C4-2B (cell line): ENCODE measurements around the gene C19orf12.

ENCODE experiments used
- CTCF ChIP-seq: fragments of 450-650 bp; conservative IDR thresholded peaks from 2 replicates; pipeline ENCODE4 v1.5.1; 2017; ENCODE audit warnings: mild to moderate bottlenecking
- ZFX ChIP-seq: fragments of 450-650 bp; IDR thresholded peaks from 2 replicates; pipeline ENCODE4 v1.6.1; 2017

DNA sequence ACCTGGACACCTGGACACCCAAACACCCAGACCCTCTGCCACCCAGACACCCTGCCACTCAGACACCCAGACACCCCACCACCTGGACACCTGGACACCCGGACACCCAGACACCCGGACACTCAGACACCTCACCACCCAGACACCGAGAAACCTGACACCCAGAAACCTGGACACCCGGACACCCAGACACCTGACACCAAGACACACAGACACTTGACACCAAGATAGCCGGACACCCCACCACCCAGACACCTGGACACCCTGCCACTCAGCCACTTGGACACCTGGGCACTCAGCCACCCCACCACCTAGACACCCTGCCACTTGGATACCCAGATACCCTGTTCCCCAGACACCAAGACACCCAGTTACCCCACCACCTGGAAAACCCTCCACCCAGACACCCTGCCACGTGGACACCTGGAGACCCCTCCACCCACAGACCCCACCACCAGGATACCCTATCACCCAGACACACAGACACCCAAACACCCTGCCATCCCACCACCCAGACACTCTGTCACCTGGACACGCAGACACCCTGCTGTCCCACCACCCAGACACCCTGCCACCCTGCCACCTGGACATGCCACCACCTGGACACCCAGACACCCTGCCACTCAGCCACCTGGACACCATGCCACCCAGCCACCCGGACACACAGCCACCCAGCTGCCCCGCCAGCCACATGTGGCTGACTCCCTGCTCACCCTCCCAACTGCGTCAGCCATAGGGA lies 17.4 kb downstream of the C19orf12 start:
- no peak for TF ChIP-seq CTCF
- TF ChIP-seq ZFX = no peak
